Breast epithelium (tissue), 3 donors: ENCODE data around the gene IPCEF1.

Experiments used
- POLR2A ChIP-seq: fragments of 450-650 bp; IDR thresholded peaks from one replicate; pipeline ENCODE4 v1.6.1; 2016; ENCODE audit warnings: antibody characterized with exemption, mild to moderate bottlenecking, moderate library complexity
- POLR2AphosphoS5 ChIP-seq, 3 donors: sonication (generic); formaldehyde crosslinking; IDR thresholded peaks; one replicate each; pipeline ENCODE4 v1.6.1; 2017; ENCODE audit warnings: antibody characterized with exemption in 3 of 3
- TF ChIP-seq, protein P1 (sequence below), 3 donors: fragments of 450-650 bp; IDR thresholded peaks; one replicate each; pipeline ENCODE4 v1.5.1; 2016 to 2017; ENCODE audit warnings: antibody characterized with exemption in 3 of 3, mild to moderate bottlenecking in 3 of 3, moderate library complexity in 3 of 3

DNA sequence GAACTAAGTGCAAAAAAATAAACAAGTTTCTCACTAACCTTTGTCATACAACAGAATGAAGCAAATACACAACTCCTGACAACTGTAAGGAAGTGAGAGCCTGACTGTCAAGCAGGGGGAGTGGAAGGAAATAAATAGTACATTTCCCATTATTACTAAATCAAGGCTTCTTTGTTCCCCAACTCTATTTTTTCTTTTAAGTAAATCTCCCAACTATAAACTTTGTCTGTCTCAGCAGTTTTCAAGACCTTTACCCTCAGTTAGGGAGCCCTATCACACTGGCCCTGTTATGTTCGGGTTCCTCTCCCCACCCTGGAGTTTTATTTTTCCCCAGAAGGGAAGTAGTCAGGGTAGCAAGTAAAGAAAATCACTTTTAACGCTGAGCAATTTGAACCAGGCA is 24.1 kb upstream of the IPCEF1 start:
- TF ChIP-seq, protein P1, sequence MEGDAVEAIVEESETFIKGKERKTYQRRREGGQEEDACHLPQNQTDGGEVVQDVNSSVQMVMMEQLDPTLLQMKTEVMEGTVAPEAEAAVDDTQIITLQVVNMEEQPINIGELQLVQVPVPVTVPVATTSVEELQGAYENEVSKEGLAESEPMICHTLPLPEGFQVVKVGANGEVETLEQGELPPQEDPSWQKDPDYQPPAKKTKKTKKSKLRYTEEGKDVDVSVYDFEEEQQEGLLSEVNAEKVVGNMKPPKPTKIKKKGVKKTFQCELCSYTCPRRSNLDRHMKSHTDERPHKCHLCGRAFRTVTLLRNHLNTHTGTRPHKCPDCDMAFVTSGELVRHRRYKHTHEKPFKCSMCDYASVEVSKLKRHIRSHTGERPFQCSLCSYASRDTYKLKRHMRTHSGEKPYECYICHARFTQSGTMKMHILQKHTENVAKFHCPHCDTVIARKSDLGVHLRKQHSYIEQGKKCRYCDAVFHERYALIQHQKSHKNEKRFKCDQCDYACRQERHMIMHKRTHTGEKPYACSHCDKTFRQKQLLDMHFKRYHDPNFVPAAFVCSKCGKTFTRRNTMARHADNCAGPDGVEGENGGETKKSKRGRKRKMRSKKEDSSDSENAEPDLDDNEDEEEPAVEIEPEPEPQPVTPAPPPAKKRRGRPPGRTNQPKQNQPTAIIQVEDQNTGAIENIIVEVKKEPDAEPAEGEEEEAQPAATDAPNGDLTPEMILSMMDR (IDR thresholded peaks at IDR 0.05) = no peak
- TF ChIP-seq POLR2AphosphoS5 (IDR thresholded peaks at IDR 0.05) = no peak
- no peak for TF ChIP-seq POLR2A
